Stimulated activated CD4-positive, alpha-beta T cell treated with anti-CD3 and anti-CD28 coated beads, Interleukin-12 subunit alpha, Interleukin-12 subunit beta, amount 100 ng/mL, for 24 hours (primary cell): ENCODE measurements around the gene TPD52L1.
"Not testable (repeated sequence)": the region's sequence is repeated elsewhere in the genome, so short reads cannot be mapped to it uniquely, and the experiment has no call there.

ENCODE experiments used
- DNase-seq, 2 experiments: peaks; one replicate each; pipeline ENCODE4 v3.0.0-alpha.2; 2020; ENCODE audit warnings: low read depth in 2 of 2

The TPD52L1 gene

GRCh38 chr6:125140808-125141207 lies 12.8 kb upstream of the TPD52L1 start:
- DNase-seq, result no peak

GRCh38 chr6:125142618-125143017 lies 11.0 kb upstream of the TPD52L1 start:
- no peak for DNase-seq

GRCh38 chr6:125144822-125145221 lies 8.8 kb upstream of the TPD52L1 start:
- DNase-seq, result no peak

DNA sequence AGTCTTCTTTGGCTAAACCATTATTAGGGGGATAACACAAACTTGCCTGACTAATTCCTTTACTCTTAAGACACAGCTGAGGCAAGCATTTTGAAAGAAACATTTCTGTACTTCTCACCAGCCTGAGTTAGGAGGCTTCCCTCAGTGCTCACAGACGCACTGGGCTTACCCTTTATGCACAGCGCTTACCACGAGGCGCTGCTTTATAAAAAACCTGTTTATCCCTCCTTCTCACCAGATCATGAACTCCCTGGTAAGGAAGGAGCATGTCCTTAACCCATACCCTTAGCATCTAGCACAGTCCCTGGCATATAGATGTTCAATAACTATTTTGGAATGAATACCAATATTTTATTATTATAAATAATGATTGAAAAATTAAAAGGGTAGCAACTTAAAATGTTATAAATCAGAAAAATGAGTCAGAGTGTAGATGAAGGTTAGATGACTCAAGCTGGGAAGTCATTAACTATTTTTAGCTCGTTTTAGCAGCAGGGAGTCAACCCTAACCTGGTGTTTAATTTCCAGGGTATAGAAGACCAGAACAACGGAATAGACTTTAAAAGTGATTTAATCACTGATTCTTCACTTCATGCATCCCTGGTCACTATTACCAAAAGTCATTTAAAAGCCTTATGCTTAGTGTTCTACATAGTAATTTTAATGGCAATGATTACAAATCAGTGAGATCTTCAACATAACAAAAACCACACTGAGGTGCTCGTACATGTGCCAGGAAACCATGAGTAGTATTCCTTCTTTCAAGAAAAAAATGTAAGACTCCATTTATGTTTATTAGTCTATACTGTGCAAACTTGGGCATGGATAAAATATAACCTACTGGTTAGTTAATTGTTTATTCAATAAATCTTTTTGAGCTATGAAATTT lies 4.1 kb upstream of the TPD52L1 start:
- no peak for DNase-seq

DNA sequence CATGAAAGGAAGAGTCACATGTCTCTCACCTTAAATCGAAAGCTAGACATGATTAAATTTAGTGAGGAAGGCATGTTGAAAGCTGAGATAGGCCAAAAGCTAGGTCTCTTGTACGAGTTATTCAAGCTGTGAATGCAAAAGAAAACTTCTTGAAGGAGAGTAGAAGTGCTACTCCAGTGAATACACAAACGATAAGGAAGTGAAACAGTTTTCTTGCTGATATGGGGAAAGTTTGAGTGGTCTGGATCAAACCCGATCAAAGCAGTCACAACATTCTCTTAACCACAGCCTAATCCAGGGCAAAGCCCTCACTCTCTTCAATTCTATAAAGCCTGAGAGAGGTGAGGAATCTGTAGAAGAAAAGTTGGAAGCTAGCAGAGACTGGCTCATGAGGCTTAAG lies 1.9 kb upstream of the TPD52L1 start:
- DNase-seq, result no peak

GRCh38 chr6:125154118-125154760 lies 666 bp downstream of the TPD52L1 start:
- no peak for DNase-seq

DNA sequence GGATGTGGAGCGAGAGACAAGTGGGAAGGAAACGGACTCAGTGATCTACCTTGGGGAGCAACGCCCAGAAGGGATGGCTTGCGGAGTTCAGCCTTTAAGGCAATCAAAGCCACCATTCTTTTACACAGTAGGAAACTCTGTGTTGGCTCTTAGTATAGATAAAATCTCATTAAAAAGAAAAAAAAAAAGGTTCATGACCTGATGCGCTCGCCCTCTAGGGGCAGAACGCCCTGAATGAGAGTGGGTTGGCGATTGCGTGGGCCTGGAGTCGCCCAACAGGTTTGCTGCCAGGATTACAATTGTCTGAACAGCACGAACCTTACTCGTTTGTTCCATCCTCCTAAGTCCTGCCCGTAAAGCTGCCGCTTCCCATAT lies 1.2 kb downstream of the TPD52L1 start:
- DNase-seq, result no peak

DNA sequence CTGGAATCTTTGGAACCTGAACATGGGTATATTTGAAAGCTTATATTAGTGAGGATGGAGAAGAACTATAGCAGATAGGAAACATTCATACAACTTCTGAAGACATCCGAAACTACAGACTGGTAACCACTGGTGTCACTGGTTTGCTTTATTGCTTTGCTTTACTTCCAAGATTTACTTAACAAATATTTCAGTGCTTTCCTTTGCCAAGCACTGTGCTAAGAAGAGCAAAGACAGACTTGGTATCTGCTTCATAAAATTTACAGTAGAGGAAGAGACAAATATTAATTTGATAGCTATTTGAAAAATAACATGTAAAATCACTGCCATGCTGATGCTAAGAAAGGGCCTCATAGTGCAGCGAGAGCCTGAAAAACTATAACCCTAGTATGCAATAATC lies 1.8 kb downstream of the TPD52L1 start:
- no peak for DNase-seq

DNA sequence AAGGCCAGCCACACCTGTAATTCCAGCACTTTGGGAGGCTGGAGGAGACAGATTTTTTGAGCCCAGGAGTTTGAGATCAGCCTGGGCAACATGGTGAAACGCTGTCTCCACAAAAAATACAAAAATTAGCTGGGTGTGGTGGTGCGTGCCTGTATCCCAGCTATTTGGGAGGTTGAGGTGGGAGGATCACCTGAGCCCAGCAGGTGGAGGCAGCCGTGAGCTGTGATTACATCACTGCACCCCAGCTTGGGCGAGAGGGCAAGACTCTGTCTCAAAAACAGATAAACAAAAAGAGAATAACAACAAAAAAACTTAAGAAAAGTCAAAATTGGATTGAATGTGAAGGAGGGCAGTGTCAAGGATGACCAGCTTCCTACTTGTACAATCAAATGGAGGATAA lies 2.9 kb downstream of the TPD52L1 start:
- DNase-seq, result no peak

DNA sequence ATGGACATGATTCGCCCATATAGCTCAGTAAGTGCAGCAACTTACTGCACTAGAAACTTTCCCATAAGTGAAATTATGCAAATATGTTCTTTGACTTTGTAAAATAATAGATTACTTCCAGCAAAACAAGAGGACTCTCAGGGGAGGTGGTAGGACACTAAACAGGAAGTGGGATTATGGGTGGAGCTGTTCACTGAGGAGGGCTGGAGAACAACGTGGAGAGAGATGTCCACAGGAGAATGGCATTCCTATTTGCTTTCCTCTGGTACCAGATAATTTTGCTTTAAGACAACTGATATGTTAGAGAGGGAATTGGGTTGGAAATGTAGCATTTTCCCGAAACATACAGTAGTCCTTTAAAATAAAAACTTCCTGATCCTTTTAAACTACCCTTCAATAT lies 3.7 kb downstream of the TPD52L1 start:
- DNase-seq, result no peak

DNA sequence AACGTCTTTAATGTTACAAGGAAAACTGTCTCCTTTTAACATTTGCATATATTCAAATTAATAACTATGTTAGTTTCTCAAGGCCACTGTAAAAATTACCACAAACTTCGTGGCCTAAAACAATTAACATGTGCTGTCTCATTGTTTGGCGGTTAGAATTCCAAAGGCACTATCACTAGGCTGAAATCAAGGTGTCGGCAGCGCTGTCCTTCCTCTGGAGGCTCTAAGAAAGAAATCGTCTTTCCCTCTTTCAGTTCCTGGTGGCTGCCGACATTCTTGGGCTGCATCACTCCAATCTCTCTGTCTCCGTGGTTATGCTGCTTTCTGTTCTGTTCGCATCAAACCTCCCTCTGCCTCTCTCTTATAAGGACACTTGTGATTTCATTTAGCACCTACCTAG lies 4.2 kb downstream of the TPD52L1 start:
- no peak for DNase-seq

DNA sequence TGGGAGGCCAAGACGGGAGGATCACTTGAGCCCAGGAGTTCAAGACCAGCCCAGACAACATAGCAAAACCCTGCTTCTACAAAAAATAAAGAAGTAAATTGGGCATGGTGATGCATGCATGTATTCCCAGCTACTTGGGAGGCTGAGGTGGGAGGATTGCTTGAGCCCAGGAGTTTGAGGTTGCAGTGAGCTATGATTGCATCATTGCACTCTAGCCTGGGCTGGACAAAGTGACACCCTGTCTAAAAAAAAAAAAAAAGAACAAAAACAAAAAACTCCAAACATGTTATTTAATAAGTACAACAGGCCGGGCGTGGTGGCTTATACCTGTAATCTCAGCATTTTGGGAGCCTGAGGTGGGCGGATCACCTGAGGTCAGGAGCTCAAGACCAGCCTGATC lies 9.8 kb downstream of the TPD52L1 start:
- DNase-seq, result not testable (repeated sequence)

GRCh38 chr6:125163811-125164210 lies 10.2 kb downstream of the TPD52L1 start:
- no peak for DNase-seq

GRCh38 chr6:125164696-125165095 lies 11.1 kb downstream of the TPD52L1 start:
- DNase-seq, result no peak

DNA sequence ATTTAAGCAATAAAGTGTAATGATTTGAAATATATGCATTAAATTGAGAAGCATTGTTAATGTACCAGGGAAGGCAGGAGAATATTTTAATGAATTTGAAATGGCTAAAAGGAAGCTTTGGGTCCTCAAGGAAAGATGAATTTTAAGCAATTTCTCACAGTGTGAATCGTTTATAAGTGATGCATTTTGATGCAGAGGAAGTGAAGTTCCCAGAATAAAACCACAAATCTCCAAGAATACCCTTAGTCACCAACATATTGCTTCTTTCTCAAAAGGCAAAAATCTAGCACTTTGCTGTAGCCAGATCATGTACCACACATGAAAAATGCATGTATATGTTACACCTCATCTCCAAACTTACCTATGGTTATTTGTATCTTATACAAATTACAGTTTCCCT lies 11.7 kb downstream of the TPD52L1 start:
- no peak for DNase-seq

- DNase-seq, result no peak
Measured at GRCh38 chr6:125165776-125166175, 12.2 kb downstream of the TPD52L1 start.

DNA sequence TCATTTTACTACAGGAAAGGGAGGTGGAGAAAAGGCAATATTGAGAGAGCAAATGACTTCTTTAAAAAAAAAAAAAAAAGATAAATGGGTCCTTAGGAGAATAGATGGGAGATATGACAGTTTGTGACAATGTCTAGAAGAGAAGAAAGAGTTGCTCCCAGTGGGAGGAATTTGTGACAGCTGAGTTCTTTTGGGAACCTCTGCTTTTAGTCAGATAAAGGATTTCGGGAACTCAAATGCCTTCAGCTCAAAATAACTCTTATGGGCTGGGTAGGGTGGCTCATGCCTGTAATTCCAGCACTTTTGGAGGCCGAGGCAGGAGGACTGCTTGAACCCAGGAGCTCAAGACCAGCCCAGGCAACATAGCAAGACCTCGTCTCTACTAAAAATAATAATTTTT lies 13.1 kb downstream of the TPD52L1 start:
- DNase-seq, result no peak

DNA sequence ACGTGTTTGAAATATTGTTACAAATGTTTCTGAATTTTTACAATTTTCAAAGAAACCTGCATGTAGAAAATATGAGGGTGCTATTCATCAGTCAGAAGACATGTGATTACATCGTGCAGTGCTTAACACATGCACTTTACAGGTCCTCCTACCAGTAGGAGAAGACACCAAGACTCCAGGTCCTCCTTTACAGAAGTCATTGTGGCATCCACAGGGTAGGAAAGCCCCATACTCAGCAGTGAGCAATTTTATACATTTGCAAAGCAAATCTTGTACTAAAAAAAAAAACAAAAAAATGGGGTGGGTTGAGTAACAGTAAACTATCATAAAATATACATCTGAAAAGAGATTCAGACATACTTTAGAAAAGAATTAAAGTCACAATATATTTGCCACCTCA lies 14.0 kb downstream of the TPD52L1 start:
- DNase-seq, result no peak

GRCh38 chr6:125169058-125169457 lies 15.5 kb downstream of the TPD52L1 start:
- DNase-seq, result no peak

- DNase-seq, result no peak
Measured at GRCh38 chr6:125169522-125169921, 15.9 kb downstream of the TPD52L1 start.

DNA sequence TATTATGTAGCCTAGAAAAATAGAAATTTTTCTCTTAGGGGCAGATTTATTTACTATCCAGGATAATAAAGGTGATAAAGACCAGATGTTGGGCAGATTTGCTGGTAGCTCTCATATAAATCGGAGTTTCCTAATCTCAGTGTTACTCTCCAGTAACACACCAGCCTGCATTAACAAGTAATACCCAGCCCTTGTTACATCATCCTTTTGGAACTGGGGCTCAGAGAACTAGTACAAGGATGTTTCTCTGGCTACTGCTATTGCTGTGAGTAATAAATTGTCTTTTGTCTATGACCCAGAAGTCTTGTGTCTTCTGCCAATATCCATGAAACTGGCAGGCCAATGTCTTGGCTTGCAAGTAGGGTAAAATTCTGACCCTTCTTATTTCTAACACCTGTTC lies 16.8 kb downstream of the TPD52L1 start:
- no peak for DNase-seq

- DNase-seq, result no peak
Measured at GRCh38 chr6:125173341-125174095, 19.9 kb downstream of the TPD52L1 start.

DNA sequence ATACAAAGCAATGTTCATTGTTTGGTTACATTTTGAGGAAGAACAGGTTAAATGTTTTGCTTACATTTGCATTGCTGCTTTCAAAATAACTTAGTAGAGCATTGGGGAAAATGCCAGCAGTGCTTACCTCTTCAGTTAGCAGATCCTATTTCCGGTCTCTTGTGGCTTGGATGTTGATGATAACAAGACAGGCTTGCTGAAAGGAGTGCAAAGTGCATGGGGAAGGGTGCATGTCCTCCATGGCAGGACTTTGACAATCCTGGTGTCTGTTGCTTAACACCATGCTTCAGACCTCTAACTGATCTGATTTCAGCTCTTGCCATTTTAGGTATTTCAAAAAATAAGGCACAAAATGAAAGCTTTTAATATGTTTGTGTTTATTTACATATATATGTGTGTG lies 21.1 kb downstream of the TPD52L1 start:
- DNase-seq, result no peak
